SK-N-DZ (cell line): ENCODE data around the gene TSPEAR.

Source experiments
- DNase-seq: peaks from one replicate; pipeline ENCODE4 v3.0.0-alpha.2; 2015; ENCODE audit warnings: low spot score

TSPEAR gene

DNA sequence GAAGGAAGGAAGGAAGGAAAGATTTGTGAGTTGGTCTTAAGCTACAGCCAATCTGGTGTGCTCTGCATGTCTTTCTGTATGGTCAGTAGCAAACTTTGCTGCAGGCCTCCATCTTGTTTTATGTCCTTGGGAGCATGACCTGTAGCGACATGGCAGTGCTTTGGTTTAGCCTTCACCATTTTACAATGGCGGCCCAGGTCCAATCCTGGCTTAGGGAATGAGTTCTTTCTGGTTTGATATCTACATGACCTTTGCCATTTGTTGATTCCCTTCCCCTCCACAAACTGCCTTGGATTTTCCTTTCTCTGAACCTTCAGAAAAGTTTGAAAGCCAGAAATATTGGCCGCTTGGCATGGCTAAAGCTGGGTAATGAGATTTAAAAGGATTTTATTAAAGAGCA is 30.5 kb upstream of the TSPEAR start:
- no peak for DNase-seq

DNA sequence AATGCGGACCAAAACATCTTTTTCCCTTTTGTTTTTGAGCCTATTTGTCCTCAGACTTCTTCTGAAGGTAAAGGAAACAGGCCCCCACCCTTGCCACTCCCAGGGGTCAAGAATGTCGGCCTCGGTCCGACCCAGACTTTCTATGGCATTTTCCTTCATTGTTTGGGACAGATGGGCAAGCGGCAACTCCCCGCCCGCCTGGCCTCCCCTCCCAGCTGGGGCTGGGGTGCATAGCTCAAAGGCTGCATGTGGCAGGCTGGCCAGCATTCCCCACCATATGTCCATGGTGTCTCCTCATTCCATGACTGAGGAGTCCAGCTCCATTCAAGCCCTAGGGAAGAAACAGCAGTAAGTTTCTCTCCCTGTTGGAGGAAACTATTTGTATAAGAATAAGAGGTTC is 29.4 kb upstream of the TSPEAR start:
- no peak for DNase-seq

DNA sequence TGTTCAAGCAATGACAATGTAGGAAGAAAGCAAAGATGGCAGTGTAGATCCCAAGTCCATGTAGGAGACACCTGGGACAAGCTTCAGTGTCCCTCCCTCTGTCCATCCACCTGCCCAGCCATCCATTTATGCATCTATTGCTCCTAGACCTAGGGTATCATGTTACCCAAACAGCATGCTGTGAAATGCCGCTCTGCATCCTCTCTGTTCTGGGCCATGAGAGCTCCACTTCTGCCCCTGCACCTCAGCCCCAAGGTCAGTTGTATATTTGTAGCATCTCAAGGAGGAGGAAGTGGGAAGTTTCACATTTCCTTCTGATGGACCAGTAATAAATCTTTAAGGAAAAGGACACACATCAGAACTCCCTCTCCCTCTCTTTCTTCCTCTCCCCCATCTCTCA is 27.9 kb upstream of the TSPEAR start:
- DNase-seq: no peak

DNA sequence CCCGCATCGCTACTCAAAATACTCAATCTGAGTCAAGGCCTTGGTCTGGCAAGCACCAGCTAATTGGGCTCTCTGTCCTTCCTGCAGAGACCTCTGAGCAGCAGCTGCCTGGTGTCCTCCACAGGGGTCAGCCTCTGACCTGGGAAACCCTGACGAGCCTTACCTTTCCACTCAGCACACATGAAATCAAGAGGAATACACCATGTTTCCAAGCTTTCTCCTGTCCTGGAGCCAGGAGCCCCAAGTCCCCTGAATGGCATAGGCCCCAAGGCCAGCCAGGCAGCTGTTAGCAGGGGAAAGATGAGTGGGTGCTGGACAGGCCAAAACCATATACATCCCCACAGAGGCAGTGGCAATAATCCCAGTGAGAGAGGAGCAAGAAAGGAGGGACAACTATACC is 27.2 kb upstream of the TSPEAR start:
- no peak for DNase-seq

DNA sequence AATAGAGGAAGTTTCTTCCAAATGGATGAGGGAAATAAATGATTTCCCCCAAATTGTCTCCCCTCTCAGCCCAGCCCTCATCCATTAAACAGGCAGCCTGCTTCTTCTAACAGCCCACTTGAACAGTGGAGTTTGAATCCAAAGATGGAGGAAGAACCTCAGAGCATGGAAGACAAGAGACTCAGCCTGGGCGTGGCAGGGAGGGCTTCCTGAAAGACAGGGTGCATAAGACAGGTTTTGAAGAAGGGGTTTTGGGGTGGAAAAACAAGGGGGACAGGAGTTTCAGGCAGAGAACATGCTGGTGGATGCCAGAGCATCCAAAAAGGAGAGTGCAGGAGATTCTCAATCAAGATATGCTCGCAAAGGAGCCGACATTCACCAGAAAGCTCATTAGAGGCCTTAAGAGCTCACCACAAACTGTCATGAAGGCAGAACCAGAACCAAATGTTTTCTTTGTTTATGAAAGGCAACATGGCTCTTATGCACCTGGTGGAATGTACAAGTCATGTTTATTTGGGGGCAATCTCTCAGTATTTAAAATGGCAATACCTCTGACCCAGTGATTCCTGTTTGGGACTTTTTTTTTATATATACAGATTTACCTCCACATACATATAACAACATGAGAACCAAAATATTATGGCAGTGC is 26.5 kb upstream of the TSPEAR start:
- peak; percentile 28 for DNase-seq

DNA sequence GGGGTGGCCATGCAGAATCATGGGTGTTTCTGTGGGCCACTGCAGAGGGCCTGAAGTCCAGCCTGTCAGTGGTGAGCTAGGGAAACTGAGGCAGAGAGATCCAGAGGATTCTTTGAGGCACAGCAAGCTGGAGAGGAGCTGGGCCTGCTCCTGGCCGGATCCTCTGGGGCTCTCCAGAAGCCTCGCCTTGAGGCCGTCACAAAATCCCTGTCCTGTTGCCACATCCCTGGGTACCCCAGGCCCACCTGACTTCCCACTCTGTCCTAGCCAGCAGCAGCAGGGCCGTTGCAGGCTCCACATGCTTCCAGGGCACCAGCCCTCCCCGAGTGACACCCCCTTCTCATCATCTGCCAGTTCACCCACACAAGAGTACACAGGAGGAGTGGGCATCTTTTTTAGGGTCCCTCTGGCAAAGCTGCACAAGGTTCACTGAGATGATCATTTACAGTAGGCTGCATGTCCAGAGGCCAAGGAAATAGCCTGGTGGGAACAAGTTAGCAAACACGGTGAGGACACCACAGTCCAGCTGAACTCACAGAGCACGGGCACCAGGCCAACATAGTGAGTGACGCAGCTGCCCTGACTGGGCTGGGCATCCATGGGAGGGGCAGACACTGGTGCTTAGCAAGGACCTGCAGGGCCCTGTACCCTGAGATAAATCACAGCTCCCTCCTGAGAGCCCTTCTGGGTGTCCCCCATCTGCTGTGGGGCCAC is 25.1 kb upstream of the TSPEAR start:
- no peak for DNase-seq

DNA sequence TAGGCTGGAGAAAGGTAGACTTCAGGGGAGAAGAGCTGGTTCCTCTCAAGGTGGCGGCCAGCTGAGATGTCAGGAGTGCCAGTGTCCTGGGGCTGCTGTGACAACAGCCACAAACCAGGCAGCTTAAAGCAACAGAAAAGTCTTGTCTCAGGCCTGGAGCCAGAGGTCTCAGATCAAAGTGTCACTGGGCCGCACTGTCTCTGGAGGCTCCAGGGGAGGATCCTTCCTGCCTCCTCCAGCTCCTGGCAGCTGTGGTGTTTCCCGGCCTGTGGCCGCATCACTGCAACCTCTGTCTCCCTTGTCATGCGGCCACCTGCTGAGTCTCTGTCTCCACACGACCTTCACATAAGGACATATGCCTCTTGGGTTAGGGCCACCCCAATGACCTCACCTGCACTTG is 24.4 kb upstream of the TSPEAR start:
- DNase-seq: no peak

DNA sequence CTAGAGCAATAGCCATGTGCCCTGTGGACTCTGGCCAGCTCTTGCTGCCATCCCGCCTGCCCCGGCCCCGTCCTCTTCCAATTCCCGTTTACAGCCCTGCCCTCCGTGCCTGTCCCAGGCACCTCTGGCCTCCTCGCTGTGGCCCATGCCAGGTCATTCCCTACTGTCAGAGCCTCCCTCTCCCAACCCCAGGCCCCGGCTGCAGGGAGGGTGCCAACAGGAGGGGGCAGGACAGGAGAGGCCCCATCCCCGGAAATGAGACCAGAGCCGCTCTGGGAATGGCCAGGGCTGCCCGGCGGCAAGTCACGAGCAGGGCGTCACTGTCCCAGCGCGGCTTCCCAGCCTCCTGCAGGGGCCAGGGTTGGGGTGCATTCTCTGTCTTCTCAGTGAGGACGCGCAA is 23.5 kb upstream of the TSPEAR start:
- no peak for DNase-seq

DNA sequence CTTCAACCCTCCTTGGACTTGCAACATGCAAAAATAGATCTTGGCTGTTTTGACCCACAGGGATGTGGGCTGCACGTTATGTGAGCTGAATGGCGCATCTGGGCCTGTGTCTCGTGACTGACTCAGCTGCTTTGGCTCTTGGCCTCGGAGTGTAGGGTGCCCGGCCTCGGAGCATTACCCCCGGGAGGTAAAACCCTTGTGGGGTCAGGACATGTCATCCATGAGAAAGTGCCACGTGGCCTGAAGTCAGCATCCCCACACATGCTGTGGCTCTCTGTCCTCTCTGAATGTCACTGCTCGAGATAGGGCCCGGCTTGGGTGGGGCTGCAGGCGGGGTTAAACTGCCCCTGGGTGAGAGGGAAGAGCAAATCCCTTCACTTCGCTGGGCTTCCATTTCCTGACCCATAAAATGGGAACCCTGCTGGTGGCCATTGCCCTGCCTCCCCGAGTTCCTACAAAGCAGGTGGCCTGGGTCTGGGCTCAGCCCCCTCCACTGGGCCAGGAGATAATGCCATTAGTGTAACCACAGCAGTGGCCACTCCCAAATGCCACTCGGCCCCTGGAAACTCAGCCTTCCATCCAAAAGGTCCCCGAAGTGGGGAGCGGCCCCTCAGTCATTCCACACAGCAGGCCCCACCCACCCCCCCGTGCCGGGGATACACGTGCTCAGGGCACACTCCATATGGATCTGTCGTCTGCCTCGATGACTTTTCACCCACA is 22.8 kb upstream of the TSPEAR start:
- DNase-seq: no peak

DNA sequence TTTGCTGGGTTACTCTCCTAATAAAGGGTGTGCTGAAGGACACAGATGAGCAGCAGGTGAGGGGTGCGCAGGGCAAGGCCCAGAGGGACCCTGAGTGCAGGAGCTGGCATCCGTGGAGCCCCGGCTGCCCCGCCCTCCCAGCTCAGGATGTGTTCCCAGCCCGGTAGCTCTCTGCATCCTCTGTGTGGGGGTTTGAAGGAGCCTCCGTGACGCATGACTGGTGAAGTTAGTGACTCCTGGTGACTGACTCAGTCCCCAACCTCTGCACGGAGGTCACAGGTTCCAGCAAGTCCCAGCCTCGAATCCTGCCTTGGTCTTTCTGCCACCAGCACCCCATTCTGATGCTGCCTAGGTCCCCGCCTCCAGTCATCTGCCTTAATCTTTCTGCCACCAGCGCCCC is 21.6 kb upstream of the TSPEAR start:
- no peak for DNase-seq

DNA sequence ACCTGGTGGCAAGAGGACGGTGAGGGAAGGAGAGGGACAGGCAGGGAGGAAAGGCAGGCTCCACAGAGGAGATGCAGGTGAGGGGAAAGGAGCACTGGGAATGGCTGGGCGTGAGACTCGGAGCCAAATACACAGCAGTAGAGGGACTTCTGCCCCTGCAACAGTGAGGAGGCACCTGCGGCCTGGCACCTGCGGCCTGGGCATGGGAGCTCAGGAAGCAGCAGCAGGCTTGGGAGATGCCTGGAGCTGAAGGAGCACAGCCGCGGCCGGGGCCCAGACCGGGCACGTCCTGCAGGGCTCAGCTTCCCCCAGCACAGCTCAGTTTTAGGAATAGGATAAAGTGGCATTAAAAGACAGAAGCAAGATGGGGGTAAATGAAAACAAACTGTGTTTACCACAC is 20.9 kb upstream of the TSPEAR start:
- DNase-seq: no peak

DNA sequence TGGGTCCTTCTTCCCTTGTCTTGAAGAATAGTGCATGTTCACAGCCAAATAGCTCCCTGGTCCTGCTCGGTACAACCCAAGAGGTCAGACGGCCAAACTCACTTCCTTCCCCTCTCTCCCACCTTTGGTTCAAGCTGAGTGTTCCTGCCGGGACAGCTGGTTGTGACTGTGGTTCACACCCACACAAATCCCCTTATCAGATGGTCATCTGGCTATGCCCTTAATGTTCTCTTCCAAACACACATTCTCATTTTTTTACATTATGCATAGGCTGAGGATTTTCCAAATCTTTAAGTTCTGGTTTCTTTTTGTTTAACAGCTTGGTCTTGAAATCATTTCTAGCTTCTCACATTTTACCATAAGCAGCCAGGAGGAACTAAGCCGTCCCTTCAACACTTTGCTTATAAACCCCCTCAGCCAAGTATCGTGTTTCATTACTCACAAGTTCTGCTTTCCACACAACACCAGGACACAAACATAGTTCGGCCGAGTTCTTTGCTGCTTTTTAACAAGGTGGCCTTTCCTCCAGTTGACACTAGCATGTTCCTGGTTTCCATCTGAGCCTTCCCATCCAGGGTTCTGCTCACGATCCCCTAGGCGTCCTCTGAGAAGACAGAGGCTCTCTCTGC is 19.7 kb upstream of the TSPEAR start:
- no peak for DNase-seq

DNA sequence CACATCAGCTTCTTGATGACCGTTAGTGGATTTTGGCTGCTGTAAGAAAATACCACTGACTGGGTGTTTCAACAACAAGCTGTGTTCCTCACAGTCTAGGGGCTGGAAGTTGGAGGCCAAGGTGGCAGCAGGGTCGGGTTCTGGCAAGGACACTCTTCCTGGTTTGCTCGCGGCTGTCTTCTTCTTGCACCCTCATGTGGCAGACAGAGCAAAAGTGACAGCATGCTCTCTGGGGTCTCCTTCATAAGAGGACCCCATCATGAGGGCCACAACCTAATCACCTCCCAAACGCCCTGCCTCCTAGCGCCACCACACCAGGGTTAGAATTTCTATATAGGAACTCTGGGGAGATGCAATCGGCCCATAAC is 18.6 kb upstream of the TSPEAR start:
- no peak for DNase-seq

DNA sequence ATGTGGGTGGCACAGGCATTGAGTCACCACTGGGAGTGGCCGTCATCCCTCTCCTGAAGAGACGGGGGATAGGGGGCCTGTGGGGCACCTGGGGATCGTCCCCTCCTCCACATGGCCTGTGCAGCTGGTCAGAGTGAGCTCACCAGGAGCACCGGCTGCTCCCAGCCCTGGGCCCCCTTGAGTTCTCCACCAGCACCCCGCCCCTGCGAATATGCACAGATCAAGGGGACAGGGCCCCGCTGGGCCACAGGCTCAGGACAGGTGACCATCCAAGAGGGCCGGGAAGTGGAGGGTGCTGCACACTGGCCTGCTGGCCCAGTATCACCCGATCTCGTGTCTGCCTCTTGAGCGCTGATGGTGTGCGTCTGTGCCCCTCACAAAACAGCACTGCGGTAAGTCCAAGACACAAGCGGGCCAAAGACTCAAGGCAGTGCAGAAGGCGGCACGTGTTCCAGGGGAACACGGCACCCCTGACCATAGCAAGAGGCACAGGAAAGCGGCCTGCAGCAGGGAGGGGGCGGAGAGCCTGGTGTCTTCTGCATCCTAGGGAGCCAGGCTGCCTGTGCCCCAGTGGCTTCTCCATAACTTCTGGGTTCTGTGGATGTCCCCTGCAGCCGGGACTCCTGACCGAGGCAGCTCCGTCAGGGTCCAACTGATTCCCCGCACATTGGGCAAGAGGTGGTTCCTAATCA is 18.1 kb upstream of the TSPEAR start:
- DNase-seq: no peak

DNA sequence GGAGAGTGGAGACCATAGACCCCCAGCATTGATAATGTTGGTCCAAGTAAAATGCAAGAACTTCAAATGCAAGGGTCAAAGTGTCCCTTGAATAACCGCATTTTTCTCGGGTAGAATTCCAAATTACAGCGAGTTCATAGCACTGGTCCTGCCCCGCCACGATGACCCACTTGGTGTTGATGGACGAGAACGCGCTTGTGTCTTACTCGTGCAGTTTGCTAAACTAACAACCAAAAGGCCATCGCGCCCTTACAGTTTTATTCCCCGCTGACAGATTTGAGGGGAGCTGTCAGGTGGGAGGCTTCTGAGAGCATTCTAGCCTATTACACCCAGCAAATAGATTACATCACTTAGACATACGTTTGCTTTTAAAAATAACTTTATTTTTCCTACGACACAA is 17.3 kb upstream of the TSPEAR start:
- DNase-seq: no peak

DNA sequence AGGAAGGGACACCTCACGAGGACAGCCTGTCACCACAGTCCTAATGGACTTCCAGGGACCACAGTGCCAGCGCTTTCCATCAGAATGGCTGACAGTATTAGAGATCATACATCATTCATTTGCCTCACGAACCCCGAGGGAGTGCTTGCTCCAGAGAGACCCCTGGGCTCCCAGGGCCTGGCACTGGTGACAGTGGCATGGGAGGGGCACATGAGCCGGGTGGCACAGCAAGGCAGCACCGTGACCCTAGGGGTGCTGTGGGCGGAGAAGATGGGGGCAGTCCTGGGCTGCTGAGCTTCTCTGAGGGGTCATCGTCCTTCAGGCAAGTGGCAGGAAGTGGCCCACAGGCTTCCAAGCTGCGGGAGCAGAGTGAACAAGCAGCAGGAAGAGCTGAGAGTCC is 16.4 kb upstream of the TSPEAR start:
- no peak for DNase-seq

DNA sequence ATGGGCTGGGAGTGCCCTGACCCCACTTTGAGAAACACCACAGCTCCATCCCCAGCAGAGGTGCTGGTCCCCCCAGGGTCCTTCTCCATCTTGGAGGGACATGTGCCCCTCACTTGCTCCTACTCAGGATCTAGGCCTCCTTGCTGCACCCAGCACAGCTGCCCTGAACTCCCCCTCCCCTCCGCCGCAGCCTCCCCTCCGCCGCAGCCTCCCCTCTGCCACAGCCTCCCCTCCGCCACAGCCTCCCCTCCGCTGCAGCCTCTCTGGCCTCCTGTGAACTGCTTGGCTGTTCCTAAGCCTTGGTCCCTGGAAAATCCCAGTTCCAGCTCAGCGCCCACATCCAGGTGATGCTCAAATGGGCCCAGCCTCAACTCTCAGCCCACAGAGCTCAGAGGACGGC is 15.9 kb upstream of the TSPEAR start:
- no peak for DNase-seq

DNA sequence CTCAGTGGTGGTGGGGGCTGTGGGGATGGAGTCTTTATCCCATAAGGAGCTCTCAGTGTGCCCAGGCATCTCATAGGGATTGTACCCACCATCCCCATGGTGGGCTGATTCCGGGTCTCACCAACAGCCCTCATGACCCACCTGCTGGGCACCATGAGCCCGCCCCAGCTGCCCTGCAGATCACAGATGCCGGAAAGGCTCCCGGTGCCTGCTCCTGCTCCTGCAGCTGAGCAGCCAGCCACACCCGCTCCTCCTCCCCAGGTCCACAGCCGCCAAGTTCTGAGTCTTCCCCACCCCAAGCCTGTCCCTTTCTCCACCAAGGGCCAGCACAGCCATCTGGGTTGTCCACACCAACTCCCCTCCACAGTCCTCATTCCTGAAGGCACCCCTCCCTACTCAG is 15.5 kb upstream of the TSPEAR start:
- DNase-seq: no peak

DNA sequence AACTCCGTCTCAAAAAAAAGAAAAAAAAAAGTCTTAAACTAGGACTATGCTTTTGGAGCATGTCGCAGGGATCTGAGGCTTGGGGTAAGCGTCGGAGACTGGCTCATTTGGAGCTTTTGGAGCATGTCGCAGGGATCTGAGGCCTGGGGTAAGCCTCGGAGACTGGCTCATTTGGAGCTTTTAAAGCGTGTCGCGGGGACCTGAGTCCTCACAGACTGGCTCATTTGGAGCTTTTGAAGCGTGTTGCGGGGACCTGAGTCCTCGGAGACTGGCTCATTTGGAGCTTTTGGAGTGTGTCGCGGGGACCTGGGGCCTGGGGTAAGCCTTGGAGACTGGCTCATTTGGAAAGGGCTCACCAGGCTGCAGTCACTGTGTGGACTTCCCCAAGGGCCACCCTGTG is 13.6 kb upstream of the TSPEAR start:
- DNase-seq: no peak

DNA sequence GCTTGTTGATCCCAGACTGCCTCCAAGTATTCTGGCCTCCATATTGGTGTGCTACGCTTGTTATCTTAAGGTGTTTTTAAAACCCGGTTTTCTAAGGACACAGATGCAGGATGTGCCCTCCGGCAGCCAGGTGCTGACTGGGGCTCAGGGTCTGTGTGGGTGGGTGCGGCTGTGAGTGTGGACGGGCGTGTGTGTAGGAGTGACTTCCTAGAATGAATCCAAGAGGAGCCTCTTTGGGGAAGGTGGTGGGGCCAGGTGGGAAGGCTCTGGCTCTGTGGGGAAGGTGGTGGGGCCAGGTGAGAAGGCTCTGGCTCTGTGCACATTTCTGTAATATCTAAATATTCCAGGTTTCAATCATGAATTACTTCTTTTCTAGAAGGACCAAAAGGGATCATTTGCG is 12.8 kb upstream of the TSPEAR start:
- DNase-seq: no peak

DNA sequence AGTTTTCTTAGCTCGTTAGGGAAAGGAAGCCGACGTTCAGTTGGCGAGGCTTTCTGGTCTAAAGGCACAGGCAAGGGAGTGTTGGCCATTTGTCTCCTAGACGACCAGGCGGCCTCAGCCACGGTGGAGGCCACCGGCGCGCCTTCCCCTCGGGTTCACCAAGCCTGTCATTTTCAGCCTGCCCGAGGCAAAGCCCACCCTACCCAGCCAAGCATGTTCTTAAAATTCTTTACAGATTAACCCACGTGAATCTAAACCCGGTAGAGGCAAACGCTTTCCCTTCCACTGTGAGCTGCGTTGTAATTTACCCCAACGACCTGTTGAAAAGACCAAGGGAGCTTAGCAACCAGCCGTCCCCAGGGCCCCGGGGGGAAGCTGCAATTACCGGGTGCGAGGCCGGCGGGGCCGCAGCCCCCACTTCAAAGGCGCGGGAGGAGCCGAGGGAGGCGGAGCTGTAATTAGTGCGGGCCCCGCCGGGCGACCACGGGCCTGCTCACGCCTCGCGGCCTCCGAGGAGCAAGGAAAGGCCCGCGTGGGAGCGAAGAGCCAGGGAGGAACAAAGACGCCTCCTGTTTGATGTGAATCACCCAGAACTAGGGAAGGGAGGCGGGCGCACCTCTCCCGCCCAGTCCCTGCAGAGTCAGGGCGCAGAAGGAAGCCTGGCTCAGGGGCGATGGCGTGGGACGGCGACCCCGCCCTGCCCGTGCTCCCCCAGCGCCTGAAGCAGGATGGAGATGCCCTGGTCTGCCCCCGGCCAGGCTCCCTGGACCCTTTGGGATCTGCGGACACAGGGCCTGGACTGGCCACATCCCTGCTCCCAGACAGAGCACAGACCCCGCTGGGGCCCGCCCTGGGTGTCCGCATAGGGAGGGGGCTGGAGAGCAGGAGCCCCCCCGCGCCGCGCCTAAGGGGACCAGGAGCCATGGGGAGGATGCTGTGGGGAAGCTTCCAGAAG is 12.1 kb upstream of the TSPEAR start:
- DNase-seq: no peak
